GM12801 (cell line): ENCODE results near the gene RFX1.

Experiments used
- CTCF ChIP-seq: IDR thresholded peaks from one replicate; pipeline ENCODE4 v1.5.1; 2011; ENCODE audit warnings: control low read depth; ENCODE audit not compliant: insufficient read length; ENCODE audit errors: extremely low read depth

RFX1 gene

DNA sequence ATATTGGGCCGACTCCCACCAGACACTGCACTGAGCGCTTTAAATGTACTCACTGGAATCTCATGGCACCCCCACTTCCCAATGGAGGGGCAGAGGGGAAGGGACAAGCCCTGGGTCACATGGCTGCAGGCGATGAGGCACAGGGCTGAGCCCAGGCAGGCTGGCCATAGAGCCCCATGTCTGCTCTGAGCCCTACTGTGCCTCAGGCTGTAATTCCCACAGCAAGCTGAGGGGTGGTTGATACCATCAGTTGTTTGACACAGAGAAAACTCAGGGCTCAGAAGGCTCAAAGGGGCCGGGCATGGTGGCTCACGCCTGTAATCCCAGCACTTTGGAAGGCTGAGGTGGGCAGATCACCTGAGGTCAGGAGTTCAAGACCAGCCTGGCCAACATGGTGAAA, 25.1 kb downstream of the RFX1 start:
- TF ChIP-seq CTCF = no peak

- TF ChIP-seq CTCF = no peak
Measured at GRCh38 chr19:13980340-13980739, 25.8 kb downstream of the RFX1 start.

DNA sequence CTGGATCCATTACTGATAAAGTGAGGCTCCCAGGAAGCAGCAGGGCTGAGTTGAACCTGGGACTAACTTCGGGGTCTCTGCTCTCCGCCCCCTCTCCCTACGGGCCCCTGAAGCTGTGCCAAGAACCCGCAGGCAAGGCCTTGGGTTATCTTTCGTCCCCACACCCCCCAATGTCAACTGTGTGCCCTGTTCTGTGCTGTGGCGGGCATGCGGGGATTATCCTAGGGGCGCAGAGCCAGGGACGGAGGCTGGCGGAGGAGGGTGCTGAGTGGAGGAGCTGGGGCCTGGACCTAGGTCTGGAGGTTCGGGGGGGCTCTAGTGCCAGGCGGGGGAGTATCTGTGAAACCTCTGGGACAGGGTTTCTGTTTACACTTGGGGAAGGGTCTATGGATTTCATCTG, 26.4 kb downstream of the RFX1 start:
- TF ChIP-seq CTCF = no peak

- TF ChIP-seq CTCF = no peak
Measured at GRCh38 chr19:13979244-13979615, 26.9 kb downstream of the RFX1 start.

GRCh38 chr19:13978351-13979243, 27.5 kb downstream of the RFX1 start:
- no peak for TF ChIP-seq CTCF

DNA sequence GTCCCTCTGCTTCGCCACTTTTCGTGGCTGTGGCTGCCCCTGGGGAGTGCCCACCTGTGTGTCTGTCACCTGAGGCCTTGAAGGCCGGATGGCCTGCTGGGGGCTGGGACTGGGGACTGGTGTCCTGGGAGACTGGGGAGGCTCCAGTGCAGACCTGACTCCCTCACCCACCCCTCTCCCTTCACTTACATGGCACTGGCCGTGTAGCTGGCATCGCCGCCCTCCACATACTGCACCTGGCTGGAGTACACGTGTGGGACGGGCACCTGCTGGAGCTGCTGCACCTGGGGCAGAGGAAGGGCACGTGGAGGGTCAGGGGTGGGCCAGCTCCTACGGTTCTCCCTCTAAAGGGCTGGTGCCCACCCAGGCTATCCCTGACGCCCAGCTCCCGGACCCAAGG, 28.3 kb downstream of the RFX1 start:
- TF ChIP-seq CTCF = no peak

GRCh38 chr19:13976446-13976845, 29.7 kb downstream of the RFX1 start:
- no peak for TF ChIP-seq CTCF
